K562 treated with DMSO at 1 percent for 48 hours (cell line): Measurements from ENCODE around the gene ATP7A. TPM values are rescaled to one million over a fixed set of nuclear protein-coding genes. Genes with fewer than 3 reads are reported as not detected.

ENCODE experiments used
- total RNA-seq: library from RNA; unstranded; fragments of 300-600 nt; gene quantifications from 2 replicates; pipeline ENCODE4 v1.2.3, GENCODE V29; 2022; ENCODE audit warnings: low replicate concordance; ENCODE audit errors: extremely low read depth

ATP7A gene
- total RNA-seq, result not detected in 2 replicates

DNA sequence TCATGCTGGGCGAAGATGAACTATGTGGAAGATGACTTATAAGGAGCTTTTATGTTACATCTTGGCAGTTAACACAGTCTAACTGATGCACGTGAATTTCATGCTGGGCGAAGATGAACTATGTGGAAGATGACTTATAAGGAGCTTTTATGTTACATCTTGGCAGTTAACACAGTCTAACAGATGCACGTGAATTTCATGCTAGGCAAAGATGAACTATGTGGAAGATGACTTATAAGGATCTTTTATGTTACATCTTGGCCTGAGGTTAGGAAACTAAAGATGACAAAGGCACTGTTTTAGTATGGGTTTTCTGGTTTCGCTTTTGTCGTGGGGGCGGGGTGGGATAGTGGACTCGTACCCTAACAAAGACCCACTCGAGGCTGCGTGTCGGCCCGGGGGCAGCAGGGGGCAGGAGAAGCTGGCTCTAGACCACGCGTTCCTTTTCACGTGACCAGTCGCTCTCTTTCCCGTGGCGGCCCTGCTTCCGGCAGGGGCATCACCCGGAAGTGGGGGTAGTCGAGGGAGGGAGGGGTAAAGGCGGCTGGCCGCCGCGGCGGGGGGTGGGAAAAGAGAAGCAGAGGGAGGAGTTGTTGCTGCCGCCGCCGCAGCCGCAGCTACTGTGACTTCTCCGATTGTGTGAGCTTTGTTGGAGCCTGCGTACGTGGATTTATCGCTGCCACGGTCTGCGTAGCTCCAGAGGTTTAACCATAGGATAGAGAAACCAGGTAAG lies at the start of gene ATP7A:
ATP7A (plus strand) TSS at position 586 of the 733 bp plus-strand sequence. CDS start 60,949 bp downstream, outside the sequence.

DNA sequence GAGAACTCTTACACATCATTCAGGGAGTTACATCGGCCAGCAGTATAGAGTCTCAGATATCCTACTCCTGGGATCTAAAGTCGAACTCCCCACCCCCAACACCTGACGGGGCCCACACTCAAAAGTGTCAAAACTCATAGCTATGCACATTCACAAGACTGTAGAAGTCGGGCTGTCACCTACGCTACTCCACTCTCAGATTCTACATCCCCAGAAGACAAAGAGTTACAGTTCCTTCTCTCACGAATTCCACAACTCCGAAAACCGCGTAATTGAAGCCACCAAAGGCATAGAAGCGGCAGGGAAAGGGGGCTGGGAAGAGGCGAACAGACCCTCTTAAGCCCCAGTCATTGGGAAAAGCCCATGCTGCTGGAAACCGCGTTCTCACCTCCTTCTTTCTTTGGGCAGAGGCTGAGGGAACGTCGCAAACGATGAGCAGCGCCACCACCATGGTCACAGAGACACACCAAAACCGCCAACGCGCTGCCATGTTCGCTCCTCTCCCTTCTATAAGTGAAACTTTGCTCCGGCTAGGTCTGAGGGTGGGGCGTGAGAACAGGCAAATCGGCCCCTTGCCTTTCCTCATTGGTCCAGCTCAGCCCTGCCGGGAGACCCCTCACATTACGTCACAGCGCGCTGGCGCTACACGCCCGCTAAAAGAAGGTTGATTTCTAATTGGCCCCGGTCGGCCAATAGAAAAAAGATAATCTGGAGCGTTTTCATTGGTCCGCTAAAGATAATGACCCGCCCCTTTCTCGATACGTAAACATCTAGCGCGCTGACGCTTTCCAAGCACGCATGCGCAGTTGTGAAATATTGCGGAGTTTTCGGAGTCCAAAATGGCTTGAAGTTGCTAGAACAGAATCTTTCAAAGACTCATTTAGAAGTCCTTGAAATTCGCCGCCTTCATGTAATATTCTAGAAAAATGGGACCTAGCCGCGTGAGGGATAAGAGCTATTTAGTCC lies 15.3 kb upstream of the ATP7A start, which contains the start of gene MAGT1:
MAGT1 (minus strand) TSS at position 515 of the 966 bp plus-strand sequence; CDS start at position 490, 25 bp downstream.

DNA sequence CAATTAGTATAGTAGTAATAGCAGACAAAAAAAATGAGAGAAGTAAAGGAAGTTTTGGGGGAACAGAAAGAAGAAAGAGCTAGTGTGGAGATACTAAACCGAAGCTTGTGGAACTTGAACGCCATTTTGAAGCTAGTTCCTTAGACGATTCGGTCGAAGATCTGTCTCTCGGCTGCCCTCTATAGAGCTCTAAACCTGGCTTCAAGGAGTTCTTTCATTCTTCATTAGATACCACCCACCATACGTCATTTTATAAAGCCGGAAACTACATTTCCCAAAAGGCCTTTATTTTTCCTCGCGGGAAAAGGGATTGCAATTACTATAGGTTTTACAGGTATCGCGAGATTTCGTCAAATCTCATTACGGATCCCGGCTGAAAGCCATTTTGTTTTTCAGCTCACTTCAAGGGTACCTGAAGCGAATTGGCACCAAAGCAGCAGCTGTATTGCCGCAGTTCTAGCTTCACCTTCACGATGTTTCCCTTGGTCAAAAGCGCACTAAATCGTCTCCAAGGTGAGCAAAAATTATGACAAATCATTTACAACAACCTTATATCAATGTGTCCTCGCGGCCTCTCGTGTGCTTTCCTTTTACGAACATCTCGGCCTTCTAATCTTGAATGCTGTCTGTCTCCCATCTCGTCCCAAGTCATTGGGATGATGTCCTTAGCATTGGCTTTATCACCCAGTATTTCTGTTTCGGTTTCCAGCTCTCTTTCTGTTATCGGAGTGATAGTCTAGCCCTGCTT lies 11.2 kb upstream of the ATP7A start, which contains the start of gene COX7B:
COX7B (plus strand) TSS at position 388 of the 748 bp plus-strand sequence; CDS start at position 474, 86 bp downstream.

DNA sequence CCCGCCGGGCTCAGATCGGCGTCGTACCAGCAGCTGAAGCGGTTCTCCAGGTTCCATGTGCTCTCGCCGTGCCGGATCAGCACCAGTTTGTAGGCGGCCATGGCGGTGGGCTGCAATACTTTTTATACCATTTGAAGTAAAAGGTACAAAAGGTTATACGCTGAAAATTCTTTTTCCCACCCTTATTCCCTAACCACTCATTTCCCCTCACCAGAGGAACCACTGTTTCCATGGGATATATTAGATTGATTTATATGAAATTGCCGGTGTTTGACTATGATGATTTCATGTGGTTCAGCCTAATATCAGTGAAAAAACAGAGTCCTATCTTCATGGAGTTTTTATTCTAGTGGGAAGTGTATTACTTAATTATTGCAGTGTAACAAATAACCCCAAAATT lies 59.0 kb downstream of the ATP7A start, which contains the start of gene PGAM4:
PGAM4 (minus strand) TSS at position 101 of the 400 bp plus-strand sequence; CDS start at position 101, 0 bp downstream.

Other genes with a start within 250 kb of the ATP7A start
- gene ATRX, start 124.5 kb upstream of the ATP7A start, total RNA-seq, result not detected in 2 replicates
- gene MAGT1, start 15.3 kb upstream of the ATP7A start, total RNA-seq, result not detected in 2 replicates
- gene COX7B, start 11.2 kb upstream of the ATP7A start, total RNA-seq, result not detected in 2 replicates
- gene PGAM4, start 58.9 kb downstream of the ATP7A start, total RNA-seq, result not detected in 2 replicates
- not detected in 2 replicates for gene PGK1, start 193.6 kb downstream of the ATP7A start, total RNA-seq
- not detected in 2 replicates for gene TAF9B, start 229.0 kb downstream of the ATP7A start, total RNA-seq